Loucy (cell line): ENCODE measurements around the gene CCDC71.
A peak's percentile ranks its signal among the peaks of the same experiment; 100 is the strongest.

Experiments
- H2AFZ ChIP-seq: fragments of 200-600 bp; sonication (generic); 2 replicates; pipeline ENCODE4 v1.6.0; 2016; ENCODE audit warnings: antibody characterized with exemption, mild to moderate bottlenecking, low read length, moderate library complexity
- H3F3A ChIP-seq: fragments of 200-600 bp; 2 replicates; pipeline ENCODE4 v1.6.0; 2016; ENCODE audit warnings: antibody characterized with exemption, low read depth, mild to moderate bottlenecking
- H3K27me3 ChIP-seq: fragments of 200-600 bp; sonication (generic); 2 replicates; pipeline ENCODE4 v1.6.1; 2014; ENCODE audit warnings: low read length, mild to moderate bottlenecking; ENCODE audit not compliant: insufficient read depth, poor library complexity, severe bottlenecking
- H3K36me3 ChIP-seq: fragments of 200-600 bp; sonication (generic); 2 replicates; pipeline ENCODE4 v1.6.1; 2016; ENCODE audit warnings: low read length; ENCODE audit not compliant: insufficient read depth
- H3K4me1 ChIP-seq: fragments of 200-600 bp; sonication (generic); 2 replicates; pipeline ENCODE4 v1.5.1; 2014; ENCODE audit warnings: low read length, mild to moderate bottlenecking; ENCODE audit not compliant: insufficient read depth, poor library complexity, severe bottlenecking
- H3K4me2 ChIP-seq: fragments of 200-600 bp; sonication (generic); 2 replicates; pipeline ENCODE4 v1.6.0; 2014; ENCODE audit warnings: antibody characterized with exemption, low read length, low read depth, mild to moderate bottlenecking; ENCODE audit not compliant: poor library complexity, severe bottlenecking
- H3K4me3 ChIP-seq: fragments of 200-600 bp; sonication (generic); 2 replicates; pipeline ENCODE4 v1.5.1; 2014; ENCODE audit warnings: low read length, mild to moderate bottlenecking, mixed read lengths; ENCODE audit not compliant: poor library complexity, severe bottlenecking
- H3K79me2 ChIP-seq: fragments of 200-600 bp; sonication (generic); 2 replicates; pipeline ENCODE4 v1.6.1; 2014; ENCODE audit warnings: low read length; ENCODE audit not compliant: insufficient read depth
- H3K9ac ChIP-seq: fragments of 200-600 bp; sonication (generic); 2 replicates; pipeline ENCODE4 v1.6.0; 2014; ENCODE audit warnings: mild to moderate bottlenecking, low read depth, low read length, moderate library complexity; ENCODE audit not compliant: poor library complexity, severe bottlenecking
- H3K9me2 ChIP-seq: fragments of 200-600 bp; sonication (generic); replicated peaks from 2 replicates; pipeline ENCODE4 v1.6.1; 2016; ENCODE audit warnings: low read depth, low read length, mixed read lengths
- H3K9me3 ChIP-seq: fragments of 200-600 bp; sonication (generic); 2 replicates; pipeline ENCODE4 v1.6.1; 2014; ENCODE audit warnings: mild to moderate bottlenecking, antibody characterized with exemption, low read length, low read depth; ENCODE audit not compliant: insufficient read depth
- H4K20me1 ChIP-seq: fragments of 200-600 bp; sonication (generic); 2 replicates; pipeline ENCODE4 v1.6.0; 2014; ENCODE audit warnings: antibody characterized with exemption, low read length, mild to moderate bottlenecking; ENCODE audit not compliant: insufficient read depth, poor library complexity, severe bottlenecking
- CTCF ChIP-seq: fragments of 200-600 bp; sonication (generic); conservative IDR thresholded peaks from 2 replicates; pipeline ENCODE4 v1.5.1; 2014; ENCODE audit warnings: mild to moderate bottlenecking, antibody characterized with exemption, low read length
- EZH2phosphoT487 ChIP-seq: fragments of 200-600 bp; IDR thresholded peaks from 2 replicates; pipeline ENCODE4 v1.6.1; 2018; ENCODE audit warnings: antibody characterized with exemption, mild to moderate bottlenecking, moderate library complexity, borderline replicate concordance

The CCDC71 gene

GRCh38 chr3:49120438-49121131 is 45.5 kb downstream of the CCDC71 start, which contains the start of gene USP19:
TSS of gene USP19 (minus strand) at chr3:49120823. CDS start at chr3:49119145, 1,678 bp downstream.
- Histone ChIP-seq H2AFZ (peak within 1 kb of the TSS; percentile 85), H3K27me3 (no peaks in the 10 kb centered on the region), H3K36me3 (peaks cover 24% of the 10 kb centered on the region; the same call in 1 of the 2 replicates), H3K4me3 (peak within 1 kb of the TSS; percentile 86), H3K9me3 (no peaks in the 10 kb centered on the region), H4K20me1 (peaks cover 3% of the 10 kb centered on the region), H3K79me2 (peaks cover 36% of the 10 kb centered on the region), H3K4me1 (peaks cover 21% of the 10 kb centered on the region), H3K9ac (peak within 1 kb of the TSS; percentile 94), H3K9me2 (no peaks in the 10 kb centered on the region), H3F3A (peaks cover 7% of the 10 kb centered on the region), H3K4me2 (peak within 1 kb of the TSS; percentile 93)
- TF ChIP-seq CTCF = no peak
- TF ChIP-seq EZH2phosphoT487 = no peak

GRCh38 chr3:49120096-49120437 is 46.1 kb downstream of the CCDC71 start:
- H3K9me2 ChIP-seq = no peaks in the 10 kb centered on the region
- peak overlapping the region; percentile 85; the same call in 1 of the 2 replicates for H2AFZ ChIP-seq
- peaks cover 21% of the 10 kb centered on the region for H3K4me1 ChIP-seq
- no peaks in the 10 kb centered on the region for H3K9me3 ChIP-seq
- H3F3A ChIP-seq = peaks cover 7% of the 10 kb centered on the region
- H3K79me2 ChIP-seq = peaks cover 36% of the 10 kb centered on the region
- H3K9ac ChIP-seq = peak overlapping the region; percentile 94
- H4K20me1 ChIP-seq = peaks cover 3% of the 10 kb centered on the region
- no peak for TF ChIP-seq EZH2phosphoT487
- no peak for TF ChIP-seq CTCF
- H3K4me3 ChIP-seq = peak overlapping the region; percentile 86
- peak overlapping the region; percentile 93 for H3K4me2 ChIP-seq
- no peaks in the 10 kb centered on the region for H3K27me3 ChIP-seq
- peaks cover 29% of the 10 kb centered on the region; the same call in 1 of the 2 replicates for H3K36me3 ChIP-seq

DNA sequence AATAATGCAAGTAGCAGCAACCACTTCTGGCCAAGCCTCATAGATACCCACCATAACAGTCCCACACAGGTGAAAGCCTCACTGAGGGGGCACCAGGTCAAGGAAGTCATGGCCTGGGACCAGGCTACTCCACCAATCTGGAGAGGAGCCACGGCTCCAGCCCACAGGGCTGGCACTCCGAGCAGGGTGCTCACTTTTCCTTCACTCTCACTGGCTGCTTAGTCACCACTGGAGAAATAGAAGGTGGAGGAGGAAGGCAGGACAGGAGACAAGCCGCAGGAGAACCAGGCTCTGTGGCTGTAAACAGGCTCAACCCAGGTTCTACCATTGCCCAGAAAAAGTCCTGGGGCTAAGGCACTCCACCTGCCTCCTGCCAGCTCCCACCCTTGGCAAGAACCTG is 46.7 kb downstream of the CCDC71 start:
- peaks cover 21% of the 10 kb centered on the region for H3K4me1 ChIP-seq
- peak overlapping the region; percentile 94 for H3K9ac ChIP-seq
- peaks cover 36% of the 10 kb centered on the region for H3K79me2 ChIP-seq
- peak overlapping the region; percentile 86 for H3K4me3 ChIP-seq
- peaks cover 35% of the 10 kb centered on the region; the same call in 1 of the 2 replicates for H3K36me3 ChIP-seq
- H2AFZ ChIP-seq = no peak overlapping the region
- H4K20me1 ChIP-seq = peaks cover 3% of the 10 kb centered on the region
- H3K9me2 ChIP-seq = no peaks in the 10 kb centered on the region
- TF ChIP-seq EZH2phosphoT487 (no peak), CTCF (no peak)
- no peaks in the 10 kb centered on the region for H3K27me3 ChIP-seq
- peak overlapping the region; percentile 93 for H3K4me2 ChIP-seq
- H3K9me3 ChIP-seq = no peaks in the 10 kb centered on the region
- peaks cover 7% of the 10 kb centered on the region for H3F3A ChIP-seq
